Mucosa of rectum (tissue), 2 donors: ENCODE measurements around the gene LNX1.

Experiments
- H3K27ac ChIP-seq, 2 donors: one replicate each; pipeline ENCODE4 v1.7.0; 2013; ENCODE audit warnings: inconsistent platforms in 2 of 2, low read depth in 2 of 2, low read length in 2 of 2
- H3K27me3 ChIP-seq, 2 donors: one replicate each; pipeline ENCODE4 v1.7.0; 2013; ENCODE audit warnings: low read length in 2 of 2; ENCODE audit not compliant: control insufficient read depth in 2 of 2, insufficient read depth in 2 of 2
- H3K36me3 ChIP-seq, 2 donors: one replicate each; pipeline ENCODE4 v1.7.0; 2013; ENCODE audit warnings: low read length in 2 of 2; ENCODE audit not compliant: control insufficient read depth in 2 of 2, insufficient read depth in 2 of 2
- H3K4me1 ChIP-seq, 2 donors: one replicate each; pipeline ENCODE4 v1.7.0; 2013; ENCODE audit warnings: low read length in 2 of 2, mild to moderate bottlenecking in 1 of 2; ENCODE audit not compliant: control insufficient read depth in 2 of 2, insufficient read depth in 2 of 2
- H3K4me3 ChIP-seq, 2 donors: one replicate each; pipeline ENCODE4 v1.7.0; 2013; ENCODE audit warnings: low read length in 2 of 2
- H3K9ac ChIP-seq, 2 donors: one replicate each; pipeline ENCODE4 v1.7.0; 2013; ENCODE audit warnings: low read length in 2 of 2, low read depth in 1 of 2, mild to moderate bottlenecking in 1 of 2
- H3K9me3 ChIP-seq, 2 donors: one replicate each; pipeline ENCODE4 v1.7.0; 2013; ENCODE audit warnings: low read length in 2 of 2; ENCODE audit not compliant: control insufficient read depth in 2 of 2
- donor health status: healthy.
- donor health status: Normal muscosa, but diverticular disease.

LNX1 gene

GRCh38 chr4:53543561-53543960, 47.7 kb downstream of the LNX1 start:
- H3K9ac ChIP-seq: no peak overlapping the region
- H3K36me3 ChIP-seq: no peaks in the 10 kb centered on the region
- H3K9me3 ChIP-seq: no peaks in the 10 kb centered on the region
- H3K4me3 ChIP-seq: no peak overlapping the region
- H3K27ac ChIP-seq: no peak overlapping the region
- no peaks in the 10 kb centered on the region for H3K4me1 ChIP-seq
- H3K27me3 ChIP-seq: no peaks in the 10 kb centered on the region

- H3K4me1 ChIP-seq: no peaks in the 10 kb centered on the region
- no peak overlapping the region for H3K27ac ChIP-seq
- H3K36me3 ChIP-seq: no peaks in the 10 kb centered on the region
- H3K9me3 ChIP-seq: no peaks in the 10 kb centered on the region
- no peak overlapping the region for H3K4me3 ChIP-seq
- H3K27me3 ChIP-seq: no peaks in the 10 kb centered on the region
- H3K9ac ChIP-seq: no peak overlapping the region
Measured at GRCh38 chr4:53541577-53542206, 49.6 kb downstream of the LNX1 start.

- Histone ChIP-seq H3K9me3 (no peaks in the 10 kb centered on the region), H3K9ac (no peak overlapping the region), H3K27me3 (no peaks in the 10 kb centered on the region), H3K36me3 (no peaks in the 10 kb centered on the region), H3K4me3 (no peak overlapping the region), H3K4me1 (peaks cover 0 to 2% of the 10 kb centered on the region in 2 donors), H3K27ac (no peak overlapping the region)
Measured at GRCh38 chr4:53538756-53539155, 52.5 kb downstream of the LNX1 start.

GRCh38 chr4:53537606-53538005, 53.7 kb downstream of the LNX1 start:
- no peaks in the 10 kb centered on the region for H3K36me3 ChIP-seq
- H3K27ac ChIP-seq: no peak overlapping the region
- no peaks in the 10 kb centered on the region for H3K27me3 ChIP-seq
- H3K9me3 ChIP-seq: no peaks in the 10 kb centered on the region
- H3K4me1 ChIP-seq: peaks cover 0 to 2% of the 10 kb centered on the region in 2 donors
- no peak overlapping the region for H3K9ac ChIP-seq
- H3K4me3 ChIP-seq: no peak overlapping the region

GRCh38 chr4:53536328-53536727, 55.0 kb downstream of the LNX1 start:
- Histone ChIP-seq H3K27ac (no peak overlapping the region), H3K4me1 (peaks cover 0 to 2% of the 10 kb centered on the region in 2 donors), H3K27me3 (no peaks in the 10 kb centered on the region), H3K4me3 (no peak overlapping the region), H3K36me3 (no peaks in the 10 kb centered on the region), H3K9ac (no peak overlapping the region), H3K9me3 (no peaks in the 10 kb centered on the region)

- Histone ChIP-seq H3K9ac (no peak overlapping the region), H3K27ac (no peak overlapping the region), H3K9me3 (no peaks in the 10 kb centered on the region), H3K4me3 (no peak overlapping the region), H3K4me1 (peaks cover 0 to 2% of the 10 kb centered on the region in 2 donors), H3K27me3 (no peaks in the 10 kb centered on the region), H3K36me3 (no peaks in the 10 kb centered on the region)
Measured at GRCh38 chr4:53535567-53535966, 55.7 kb downstream of the LNX1 start.

GRCh38 chr4:53534684-53535083, 56.6 kb downstream of the LNX1 start:
- H3K36me3 ChIP-seq: no peaks in the 10 kb centered on the region
- H3K4me1 ChIP-seq: peaks cover 0 to 2% of the 10 kb centered on the region in 2 donors

GRCh38 chr4:53532521-53532920, 58.8 kb downstream of the LNX1 start:
- peaks cover 0 to 2% of the 10 kb centered on the region in 2 donors for H3K4me1 ChIP-seq
- H3K4me3 ChIP-seq: no peak overlapping the region
- no peak overlapping the region for H3K9ac ChIP-seq
- no peaks in the 10 kb centered on the region for H3K27me3 ChIP-seq
- no peaks in the 10 kb centered on the region for H3K9me3 ChIP-seq
- no peaks in the 10 kb centered on the region for H3K36me3 ChIP-seq
- no peak overlapping the region for H3K27ac ChIP-seq

More at GRCh38 chr4:53534684-53535083, 56.6 kb downstream of the LNX1 start:
- H3K9me3 ChIP-seq: no peaks in the 10 kb centered on the region
- no peaks in the 10 kb centered on the region for H3K27me3 ChIP-seq
- no peak overlapping the region for H3K9ac ChIP-seq
- no peak overlapping the region for H3K4me3 ChIP-seq
- H3K27ac ChIP-seq: no peak overlapping the region

- Histone ChIP-seq H3K4me3 (no peak overlapping the region), H3K4me1 (peaks cover 0 to 2% of the 10 kb centered on the region in 2 donors), H3K27me3 (no peaks in the 10 kb centered on the region), H3K36me3 (no peaks in the 10 kb centered on the region), H3K27ac (no peak overlapping the region), H3K9me3 (no peaks in the 10 kb centered on the region), H3K9ac (no peak overlapping the region)
Measured at GRCh38 chr4:53531585-53532224, 59.6 kb downstream of the LNX1 start.

- no peak overlapping the region for H3K9ac ChIP-seq
- no peak overlapping the region for H3K4me3 ChIP-seq
- H3K9me3 ChIP-seq: no peaks in the 10 kb centered on the region
- no peaks in the 10 kb centered on the region for H3K4me1 ChIP-seq
- H3K36me3 ChIP-seq: no peaks in the 10 kb centered on the region
- no peaks in the 10 kb centered on the region for H3K27me3 ChIP-seq
- no peak overlapping the region for H3K27ac ChIP-seq
Measured at GRCh38 chr4:53529025-53529424, 62.3 kb downstream of the LNX1 start.
